ENCODE data around the gene PADI2. TPM values are rescaled to one million over a fixed set of nuclear protein-coding genes. Genes with fewer than 3 reads are reported as not detected.

The PADI2 gene
- total and polyA plus RNA-seq, 2 experiments from 2014 or later: 1.7 to 4.3 TPM

DNA sequence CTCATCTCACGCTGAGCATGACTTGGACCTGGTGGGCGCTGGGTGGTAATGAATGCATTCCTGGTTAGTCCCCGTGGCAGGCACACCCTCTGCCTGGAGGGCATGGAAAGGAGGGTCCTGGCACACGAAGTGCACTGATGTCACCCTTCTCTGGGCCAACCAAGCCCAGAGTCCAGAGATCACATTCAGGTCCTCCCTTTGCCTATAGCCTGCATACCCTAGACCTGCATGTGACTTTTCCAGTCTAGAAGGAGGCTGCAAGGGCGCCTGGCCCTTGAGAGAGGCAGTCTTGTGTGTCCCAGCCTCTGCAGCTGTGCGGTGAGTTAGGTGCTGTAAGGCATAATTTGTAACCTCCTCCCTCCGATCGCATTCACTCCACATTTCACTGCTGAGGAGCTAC lies 22.1 kb downstream of the PADI2 start:
- DNase-seq (ENCODE audit: low spot score): no peak
- no peaks in the 10 kb centered on the region; the same call in 1 of the 2 replicates for H3K36me3 ChIP-seq (ENCODE audit: insufficient read depth)
- H3K79me2 ChIP-seq (replicated peaks; ENCODE audit: insufficient read depth): no peaks in the 10 kb centered on the region
- Mint-ChIP-seq H3K4me3 (no peak overlapping the region), H3K36me3 (ENCODE audit: low read depth) (no peaks in the 10 kb centered on the region), H3K27ac (no peak overlapping the region), H3K27me3 (ENCODE audit: insufficient read depth, low read depth, poor library complexity) (peaks cover 4% of the 10 kb centered on the region), H3K9me3 (no peaks in the 10 kb centered on the region), H3K4me1 (peaks cover 15% of the 10 kb centered on the region)
- H3K4me2 ChIP-seq: no peak overlapping the region
- no peak overlapping the region for H3K27ac ChIP-seq (ENCODE audit: low read depth)
- H3K4me3 ChIP-seq: no peak overlapping the region
- H3K27me3 ChIP-seq (ENCODE audit: insufficient read depth): no peaks in the 10 kb centered on the region
- no peaks in the 10 kb centered on the region for H3K9me2 ChIP-seq (ENCODE audit: insufficient read depth)
- no peak for ATAC-seq
- no peak overlapping the region; the same call in 1 of the 2 replicates for H2AFZ ChIP-seq
- H3F3A ChIP-seq (replicated peaks; ENCODE audit: low read depth): no peaks in the 10 kb centered on the region
- H4K20me1 ChIP-seq (replicated peaks; ENCODE audit: insufficient read depth): no peaks in the 10 kb centered on the region
- no peaks in the 10 kb centered on the region for H3K4me1 ChIP-seq (ENCODE audit: insufficient read depth)
- TF ChIP-seq, protein P1, sequence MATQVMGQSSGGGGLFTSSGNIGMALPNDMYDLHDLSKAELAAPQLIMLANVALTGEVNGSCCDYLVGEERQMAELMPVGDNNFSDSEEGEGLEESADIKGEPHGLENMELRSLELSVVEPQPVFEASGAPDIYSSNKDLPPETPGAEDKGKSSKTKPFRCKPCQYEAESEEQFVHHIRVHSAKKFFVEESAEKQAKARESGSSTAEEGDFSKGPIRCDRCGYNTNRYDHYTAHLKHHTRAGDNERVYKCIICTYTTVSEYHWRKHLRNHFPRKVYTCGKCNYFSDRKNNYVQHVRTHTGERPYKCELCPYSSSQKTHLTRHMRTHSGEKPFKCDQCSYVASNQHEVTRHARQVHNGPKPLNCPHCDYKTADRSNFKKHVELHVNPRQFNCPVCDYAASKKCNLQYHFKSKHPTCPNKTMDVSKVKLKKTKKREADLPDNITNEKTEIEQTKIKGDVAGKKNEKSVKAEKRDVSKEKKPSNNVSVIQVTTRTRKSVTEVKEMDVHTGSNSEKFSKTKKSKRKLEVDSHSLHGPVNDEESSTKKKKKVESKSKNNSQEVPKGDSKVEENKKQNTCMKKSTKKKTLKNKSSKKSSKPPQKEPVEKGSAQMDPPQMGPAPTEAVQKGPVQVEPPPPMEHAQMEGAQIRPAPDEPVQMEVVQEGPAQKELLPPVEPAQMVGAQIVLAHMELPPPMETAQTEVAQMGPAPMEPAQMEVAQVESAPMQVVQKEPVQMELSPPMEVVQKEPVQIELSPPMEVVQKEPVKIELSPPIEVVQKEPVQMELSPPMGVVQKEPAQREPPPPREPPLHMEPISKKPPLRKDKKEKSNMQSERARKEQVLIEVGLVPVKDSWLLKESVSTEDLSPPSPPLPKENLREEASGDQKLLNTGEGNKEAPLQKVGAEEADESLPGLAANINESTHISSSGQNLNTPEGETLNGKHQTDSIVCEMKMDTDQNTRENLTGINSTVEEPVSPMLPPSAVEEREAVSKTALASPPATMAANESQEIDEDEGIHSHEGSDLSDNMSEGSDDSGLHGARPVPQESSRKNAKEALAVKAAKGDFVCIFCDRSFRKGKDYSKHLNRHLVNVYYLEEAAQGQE (IDR thresholded peaks at IDR 0.05; ENCODE audit: unreplicated experiment): no peak
- TF ChIP-seq ZNF331 (CRISPR knock-in tag; IDR thresholded peaks at IDR 0.05; ENCODE audit: low read depth) (no peak), STAT1 (IDR thresholded peaks at IDR 0.05; ENCODE audit: unreplicated experiment) (no peak), POLR2AphosphoS5 (IDR thresholded peaks at IDR 0.05; ENCODE audit: low read depth) (no peak)
- TF ChIP-seq, protein P2, sequence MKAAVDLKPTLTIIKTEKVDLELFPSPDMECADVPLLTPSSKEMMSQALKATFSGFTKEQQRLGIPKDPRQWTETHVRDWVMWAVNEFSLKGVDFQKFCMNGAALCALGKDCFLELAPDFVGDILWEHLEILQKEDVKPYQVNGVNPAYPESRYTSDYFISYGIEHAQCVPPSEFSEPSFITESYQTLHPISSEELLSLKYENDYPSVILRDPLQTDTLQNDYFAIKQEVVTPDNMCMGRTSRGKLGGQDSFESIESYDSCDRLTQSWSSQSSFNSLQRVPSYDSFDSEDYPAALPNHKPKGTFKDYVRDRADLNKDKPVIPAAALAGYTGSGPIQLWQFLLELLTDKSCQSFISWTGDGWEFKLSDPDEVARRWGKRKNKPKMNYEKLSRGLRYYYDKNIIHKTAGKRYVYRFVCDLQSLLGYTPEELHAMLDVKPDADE (IDR thresholded peaks at IDR 0.05): no peak
- TF ChIP-seq, protein P3, sequence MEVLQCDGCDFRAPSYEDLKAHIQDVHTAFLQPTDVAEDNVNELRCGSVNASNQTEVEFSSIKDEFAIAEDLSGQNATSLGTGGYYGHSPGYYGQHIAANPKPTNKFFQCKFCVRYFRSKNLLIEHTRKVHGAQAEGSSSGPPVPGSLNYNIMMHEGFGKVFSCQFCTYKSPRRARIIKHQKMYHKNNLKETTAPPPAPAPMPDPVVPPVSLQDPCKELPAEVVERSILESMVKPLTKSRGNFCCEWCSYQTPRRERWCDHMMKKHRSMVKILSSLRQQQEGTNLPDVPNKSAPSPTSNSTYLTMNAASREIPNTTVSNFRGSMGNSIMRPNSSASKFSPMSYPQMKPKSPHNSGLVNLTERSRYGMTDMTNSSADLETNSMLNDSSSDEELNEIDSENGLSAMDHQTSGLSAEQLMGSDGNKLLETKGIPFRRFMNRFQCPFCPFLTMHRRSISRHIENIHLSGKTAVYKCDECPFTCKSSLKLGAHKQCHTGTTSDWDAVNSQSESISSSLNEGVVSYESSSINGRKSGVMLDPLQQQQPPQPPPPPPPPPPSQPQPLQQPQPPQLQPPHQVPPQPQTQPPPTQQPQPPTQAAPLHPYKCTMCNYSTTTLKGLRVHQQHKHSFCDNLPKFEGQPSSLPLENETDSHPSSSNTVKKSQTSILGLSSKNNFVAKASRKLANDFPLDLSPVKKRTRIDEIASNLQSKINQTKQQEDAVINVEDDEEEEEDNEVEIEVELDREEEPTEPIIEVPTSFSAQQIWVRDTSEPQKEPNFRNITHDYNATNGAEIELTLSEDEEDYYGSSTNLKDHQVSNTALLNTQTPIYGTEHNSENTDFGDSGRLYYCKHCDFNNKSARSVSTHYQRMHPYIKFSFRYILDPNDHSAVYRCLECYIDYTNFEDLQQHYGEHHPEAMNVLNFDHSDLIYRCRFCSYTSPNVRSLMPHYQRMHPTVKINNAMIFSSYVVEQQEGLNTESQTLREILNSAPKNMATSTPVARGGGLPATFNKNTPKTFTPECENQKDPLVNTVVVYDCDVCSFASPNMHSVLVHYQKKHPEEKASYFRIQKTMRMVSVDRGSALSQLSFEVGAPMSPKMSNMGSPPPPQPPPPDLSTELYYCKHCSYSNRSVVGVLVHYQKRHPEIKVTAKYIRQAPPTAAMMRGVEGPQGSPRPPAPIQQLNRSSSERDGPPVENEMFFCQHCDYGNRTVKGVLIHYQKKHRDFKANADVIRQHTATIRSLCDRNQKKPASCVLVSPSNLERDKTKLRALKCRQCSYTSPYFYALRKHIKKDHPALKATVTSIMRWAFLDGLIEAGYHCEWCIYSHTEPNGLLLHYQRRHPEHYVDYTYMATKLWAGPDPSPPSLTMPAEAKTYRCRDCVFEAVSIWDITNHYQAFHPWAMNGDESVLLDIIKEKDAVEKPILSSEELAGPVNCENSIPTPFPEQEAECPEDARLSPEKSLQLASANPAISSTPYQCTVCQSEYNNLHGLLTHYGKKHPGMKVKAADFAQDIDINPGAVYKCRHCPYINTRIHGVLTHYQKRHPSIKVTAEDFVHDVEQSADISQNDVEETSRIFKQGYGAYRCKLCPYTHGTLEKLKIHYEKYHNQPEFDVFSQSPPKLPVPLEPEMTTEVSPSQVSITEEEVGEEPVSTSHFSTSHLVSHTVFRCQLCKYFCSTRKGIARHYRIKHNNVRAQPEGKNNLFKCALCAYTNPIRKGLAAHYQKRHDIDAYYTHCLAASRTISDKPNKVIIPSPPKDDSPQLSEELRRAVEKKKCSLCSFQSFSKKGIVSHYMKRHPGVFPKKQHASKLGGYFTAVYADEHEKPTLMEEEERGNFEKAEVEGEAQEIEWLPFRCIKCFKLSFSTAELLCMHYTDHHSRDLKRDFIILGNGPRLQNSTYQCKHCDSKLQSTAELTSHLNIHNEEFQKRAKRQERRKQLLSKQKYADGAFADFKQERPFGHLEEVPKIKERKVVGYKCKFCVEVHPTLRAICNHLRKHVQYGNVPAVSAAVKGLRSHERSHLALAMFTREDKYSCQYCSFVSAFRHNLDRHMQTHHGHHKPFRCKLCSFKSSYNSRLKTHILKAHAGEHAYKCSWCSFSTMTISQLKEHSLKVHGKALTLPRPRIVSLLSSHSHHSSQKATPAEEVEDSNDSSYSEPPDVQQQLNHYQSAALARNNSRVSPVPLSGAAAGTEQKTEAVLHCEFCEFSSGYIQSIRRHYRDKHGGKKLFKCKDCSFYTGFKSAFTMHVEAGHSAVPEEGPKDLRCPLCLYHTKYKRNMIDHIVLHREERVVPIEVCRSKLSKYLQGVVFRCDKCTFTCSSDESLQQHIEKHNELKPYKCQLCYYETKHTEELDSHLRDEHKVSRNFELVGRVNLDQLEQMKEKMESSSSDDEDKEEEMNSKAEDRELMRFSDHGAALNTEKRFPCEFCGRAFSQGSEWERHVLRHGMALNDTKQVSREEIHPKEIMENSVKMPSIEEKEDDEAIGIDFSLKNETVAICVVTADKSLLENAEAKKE (CRISPR knock-in tag; IDR thresholded peaks at IDR 0.05): no peak
